Calu3 (cell line): ENCODE measurements around the gene PIK3AP1. TPM values are rescaled to one million over a fixed set of nuclear protein-coding genes. Genes with fewer than 3 reads are reported as not detected.
"Not testable (repeated sequence)": the region's sequence is repeated elsewhere in the genome, so short reads cannot be mapped to it uniquely, and the experiment has no call there.

ENCODE experiments used
- BruUV-seq: library from RNA; stranded (reverse); fragments of 400-500 nt; replicated peaks from 2 replicates; lab custom pipeline; 2021; lab: Mats Ljungman, UMichigan
- CTCF ChIA-PET: fragments of 300-600 bp; sonication (Branson Sonifier 250); formaldehyde crosslinking; loops from one replicate; lab custom pipeline; 2022; ENCODE audit warnings: antibody characterized with exemption; lab: Charles Lee
- DNase-seq: peaks from one replicate; pipeline ENCODE4 v3.0.0; 2022
- H3K27ac Mint-ChIP-seq: one replicate; pipeline ENCODE4 v1.8.0; 2022; ENCODE audit warnings: mixed read lengths; ENCODE audit not compliant: unreplicated experiment
- H3K27me3 Mint-ChIP-seq: one replicate; pipeline ENCODE4 v1.8.0; 2022; ENCODE audit warnings: mixed read lengths; ENCODE audit not compliant: unreplicated experiment
- H3K36me3 Mint-ChIP-seq: one replicate; pipeline ENCODE4 v1.8.0; 2022; ENCODE audit warnings: mild to moderate bottlenecking, moderate library complexity, mixed read lengths; ENCODE audit not compliant: insufficient read depth, unreplicated experiment
- H3K4me1 Mint-ChIP-seq: one replicate; pipeline ENCODE4 v1.8.0; 2022; ENCODE audit warnings: mild to moderate bottlenecking, low read depth, mixed read lengths; ENCODE audit not compliant: unreplicated experiment
- H3K4me3 Mint-ChIP-seq: one replicate; pipeline ENCODE4 v1.8.0; 2022; ENCODE audit warnings: mild to moderate bottlenecking, low read depth, moderate library complexity, mixed read lengths; ENCODE audit not compliant: unreplicated experiment
- H3K9me3 Mint-ChIP-seq: one replicate; pipeline ENCODE4 v1.8.0; 2022; ENCODE audit warnings: low read depth, mixed read lengths; ENCODE audit not compliant: unreplicated experiment
- intact Hi-C: fragments of 100-400 bp; cut with micrococcal nuclease; formaldehyde crosslinking; loops from one replicate; pipeline ENCODE4 v1.10.0; 2022; ENCODE audit not compliant: unreplicated experiment
- total RNA-seq: library from RNA; stranded (reverse); gene quantifications from 2 replicates; pipeline ENCODE4 v1.2.3, GENCODE V29; 2022
- TF ChIP-seq, protein P1 (sequence below): fragments of 200-600 bp; IDR thresholded peaks from one replicate; pipeline ENCODE4 v1.8.0; 2022; ENCODE audit warnings: antibody characterized with exemption; ENCODE audit not compliant: unreplicated experiment

PIK3AP1 gene
- total RNA-seq, 1 experiment from 2014 or later: 117 TPM

DNA sequence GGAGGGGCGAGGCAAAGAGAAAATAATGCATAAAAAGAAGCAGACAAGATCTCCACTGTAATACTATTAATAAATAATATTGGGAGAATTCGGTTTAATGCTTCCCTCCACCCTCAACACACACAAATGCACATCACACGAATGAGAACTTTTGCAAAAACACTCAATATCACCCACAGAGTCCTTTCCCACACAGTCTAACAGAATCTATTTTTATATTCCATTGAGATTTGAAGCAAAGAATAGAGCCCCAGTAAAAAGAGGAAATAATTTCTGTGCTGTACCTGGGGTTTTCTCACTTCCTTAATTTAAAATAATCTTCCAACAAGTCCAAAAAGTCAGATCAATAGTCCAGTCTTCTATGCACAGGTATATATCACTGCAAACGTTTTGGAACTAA lies 17.0 kb downstream of the PIK3AP1 start:
- Mint-ChIP-seq H3K27ac (no peak overlapping the region), H3K4me1 (no peaks in the 10 kb centered on the region), H3K4me3 (no peak overlapping the region), H3K9me3 (no peaks in the 10 kb centered on the region), H3K36me3 (peaks cover 8% of the 10 kb centered on the region), H3K27me3 (no peaks in the 10 kb centered on the region)
- no TSS peak for BruUV-seq
- intact Hi-C loops: no loop called here
- CTCF ChIA-PET: no interaction called here
- TF ChIP-seq, protein P1, sequence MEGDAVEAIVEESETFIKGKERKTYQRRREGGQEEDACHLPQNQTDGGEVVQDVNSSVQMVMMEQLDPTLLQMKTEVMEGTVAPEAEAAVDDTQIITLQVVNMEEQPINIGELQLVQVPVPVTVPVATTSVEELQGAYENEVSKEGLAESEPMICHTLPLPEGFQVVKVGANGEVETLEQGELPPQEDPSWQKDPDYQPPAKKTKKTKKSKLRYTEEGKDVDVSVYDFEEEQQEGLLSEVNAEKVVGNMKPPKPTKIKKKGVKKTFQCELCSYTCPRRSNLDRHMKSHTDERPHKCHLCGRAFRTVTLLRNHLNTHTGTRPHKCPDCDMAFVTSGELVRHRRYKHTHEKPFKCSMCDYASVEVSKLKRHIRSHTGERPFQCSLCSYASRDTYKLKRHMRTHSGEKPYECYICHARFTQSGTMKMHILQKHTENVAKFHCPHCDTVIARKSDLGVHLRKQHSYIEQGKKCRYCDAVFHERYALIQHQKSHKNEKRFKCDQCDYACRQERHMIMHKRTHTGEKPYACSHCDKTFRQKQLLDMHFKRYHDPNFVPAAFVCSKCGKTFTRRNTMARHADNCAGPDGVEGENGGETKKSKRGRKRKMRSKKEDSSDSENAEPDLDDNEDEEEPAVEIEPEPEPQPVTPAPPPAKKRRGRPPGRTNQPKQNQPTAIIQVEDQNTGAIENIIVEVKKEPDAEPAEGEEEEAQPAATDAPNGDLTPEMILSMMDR: no peak
- DNase-seq: no peak

DNA sequence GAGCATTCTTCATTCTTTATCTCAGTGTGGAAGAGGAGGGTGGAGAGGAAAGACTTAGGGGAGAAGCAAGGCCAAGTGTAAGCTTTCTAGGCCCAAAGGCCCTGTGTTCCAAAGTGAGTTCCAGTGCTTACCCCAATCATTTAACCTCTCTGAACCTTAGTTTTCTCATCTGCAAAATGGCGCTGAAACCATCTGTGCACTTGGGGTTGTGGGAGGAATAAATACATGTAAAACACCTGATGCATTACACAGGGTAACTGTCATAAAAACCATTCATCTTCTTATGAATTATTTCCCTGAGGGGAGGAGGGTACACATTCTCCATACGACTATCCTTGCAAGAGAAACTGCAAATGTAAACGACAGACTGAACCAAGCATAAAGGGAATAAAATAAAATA lies 19.0 kb downstream of the PIK3AP1 start:
- Mint-ChIP-seq H3K4me1 (no peaks in the 10 kb centered on the region), H3K27ac (no peak overlapping the region), H3K36me3 (peaks cover 5% of the 10 kb centered on the region), H3K4me3 (no peak overlapping the region), H3K9me3 (no peaks in the 10 kb centered on the region), H3K27me3 (no peaks in the 10 kb centered on the region)
- intact Hi-C loops: no loop called here
- CTCF ChIA-PET: no interaction called here
- no TSS peak for BruUV-seq
- TF ChIP-seq, protein P1: no peak
- DNase-seq: no peak

- peaks cover 5% of the 10 kb centered on the region for H3K36me3 Mint-ChIP-seq
- intact Hi-C loops: no loop called here
- H3K9me3 Mint-ChIP-seq: no peaks in the 10 kb centered on the region
- no peaks in the 10 kb centered on the region for H3K27me3 Mint-ChIP-seq
- H3K4me3 Mint-ChIP-seq: no peak overlapping the region
- H3K27ac Mint-ChIP-seq: no peak overlapping the region
- BruUV-seq: no TSS peak
- no peaks in the 10 kb centered on the region for H3K4me1 Mint-ChIP-seq
- DNase-seq: no peak
- CTCF ChIA-PET: no interaction called here
- TF ChIP-seq, protein P1: no peak
These were observed 19.8 kb downstream of the PIK3AP1 start for GRCh38 chr10:96700374-96701099.

GRCh38 chr10:96699613-96700012 lies 20.7 kb downstream of the PIK3AP1 start:
- no peak overlapping the region for H3K27ac Mint-ChIP-seq

GRCh38 chr10:96698305-96698704 lies 22.0 kb downstream of the PIK3AP1 start:
- H3K36me3 Mint-ChIP-seq, H3K4me1 Mint-ChIP-seq, intact Hi-C loops, H3K27ac Mint-ChIP-seq, H3K9me3 Mint-ChIP-seq, H3K4me3 Mint-ChIP-seq, BruUV-seq, CTCF ChIA-PET, DNase-seq, H3K27me3 Mint-ChIP-seq: not testable (repeated sequence)

More at GRCh38 chr10:96699613-96700012, 20.7 kb downstream of the PIK3AP1 start:
- TF ChIP-seq, protein P1: no peak
- H3K4me3 Mint-ChIP-seq: no peak overlapping the region
- intact Hi-C loops: no loop called here
- CTCF ChIA-PET: no interaction called here
- no peaks in the 10 kb centered on the region for H3K4me1 Mint-ChIP-seq
- H3K9me3 Mint-ChIP-seq: no peaks in the 10 kb centered on the region
- DNase-seq: no peak
- peaks cover 5% of the 10 kb centered on the region for H3K36me3 Mint-ChIP-seq
- no peaks in the 10 kb centered on the region for H3K27me3 Mint-ChIP-seq
- no TSS peak for BruUV-seq
